ENCODE data around the gene TRMT13. TPM values are rescaled to one million over a fixed set of nuclear protein-coding genes. Genes with fewer than 3 reads are reported as not detected.

Gene TRMT13
- total and polyA plus RNA-seq, 2 of the 13 experiments (the other 11 are each of a cell fraction or from before 2014, with no cell fraction given), result 10.0 to 12.4 TPM

- Histone ChIP-seq H3K27ac (ENCODE audit: extremely low read length, insufficient read depth, low read length) (no peak overlapping the region), H3K4me3 (replicated peaks in 1 of 3; ENCODE audit: insufficient read depth in 1 of 3, low read depth in 2 of 3, low read length in 3 of 3) (no peak overlapping the region), H3K9me3 (ENCODE audit: low read length) (no peaks in the 10 kb centered on the region), H3K4me1 (ENCODE audit: insufficient read depth, low read length) (no peaks in the 10 kb centered on the region), H2AFZ (ENCODE audit: low read length) (no peak overlapping the region), H3K27me3 (ENCODE audit: control insufficient read depth in 1 of 2, insufficient read depth in 2 of 2, low read length in 2 of 2) (no peaks in the 10 kb centered on the region), H3K79me2 (ENCODE audit: insufficient read depth, low read length) (no peaks in the 10 kb centered on the region), H3K9ac (ENCODE audit: insufficient read depth, low read depth, low read length) (no peak overlapping the region), H3K4me2 (ENCODE audit: low read depth, low read length) (no peak overlapping the region), H4K20me1 (ENCODE audit: insufficient read depth, low read length) (no peaks in the 10 kb centered on the region), H3K36me3 (replicated peaks in 1 of 2; ENCODE audit: control insufficient read depth in 1 of 2, insufficient read depth in 2 of 2, low read length in 2 of 2) (no peaks in the 10 kb centered on the region; a peak in 1 of 5 replicates)
- DNase-seq (ENCODE audit: low spot score), result no peak
- 89% methylated on average over 4 of the region's 4 CpGs for WGBS (ENCODE audit: low lambda C conversion rate)
- in situ Hi-C loops (cut with HindIII; ENCODE audit: extremely low pct_ligation_motif_present, low pct_unique_long_range_greater_than_20kb), result no loop called here
- intact Hi-C loops (cut with micrococcal nuclease; ENCODE audit: unreplicated experiment), result no loop called here
- ATAC-seq, result no peak
- ChIA-PET POLR2A (no interaction called here), CTCF (ENCODE audit: low intra/inter-chr PET ratio, low total read pairs) (no interaction called here)
- BruUV-seq (replicated peaks), result no TSS peak
- no peak for FAIRE-seq
- TF ChIP-seq NONO (IDR thresholded peaks at IDR 0.05) (no peak), NONO (CRISPR knock-in tag; conservative IDR thresholded peaks at IDR 0.05) (no peak), ZNF644 (CRISPR knock-in tag; IDR thresholded peaks at IDR 0.05; ENCODE audit: low read depth) (no peak), ZNF224 (CRISPR knock-in tag; IDR thresholded peaks at IDR 0.05) (no peak), ZNF543 (CRISPR knock-in tag; IDR thresholded peaks at IDR 0.05) (no peak), ZNF547 (CRISPR knock-in tag; IDR thresholded peaks at IDR 0.05) (no peak), ZNF589 (CRISPR knock-in tag; conservative IDR thresholded peaks at IDR 0.05) (no peak)
- TF ChIP-seq, protein P1, sequence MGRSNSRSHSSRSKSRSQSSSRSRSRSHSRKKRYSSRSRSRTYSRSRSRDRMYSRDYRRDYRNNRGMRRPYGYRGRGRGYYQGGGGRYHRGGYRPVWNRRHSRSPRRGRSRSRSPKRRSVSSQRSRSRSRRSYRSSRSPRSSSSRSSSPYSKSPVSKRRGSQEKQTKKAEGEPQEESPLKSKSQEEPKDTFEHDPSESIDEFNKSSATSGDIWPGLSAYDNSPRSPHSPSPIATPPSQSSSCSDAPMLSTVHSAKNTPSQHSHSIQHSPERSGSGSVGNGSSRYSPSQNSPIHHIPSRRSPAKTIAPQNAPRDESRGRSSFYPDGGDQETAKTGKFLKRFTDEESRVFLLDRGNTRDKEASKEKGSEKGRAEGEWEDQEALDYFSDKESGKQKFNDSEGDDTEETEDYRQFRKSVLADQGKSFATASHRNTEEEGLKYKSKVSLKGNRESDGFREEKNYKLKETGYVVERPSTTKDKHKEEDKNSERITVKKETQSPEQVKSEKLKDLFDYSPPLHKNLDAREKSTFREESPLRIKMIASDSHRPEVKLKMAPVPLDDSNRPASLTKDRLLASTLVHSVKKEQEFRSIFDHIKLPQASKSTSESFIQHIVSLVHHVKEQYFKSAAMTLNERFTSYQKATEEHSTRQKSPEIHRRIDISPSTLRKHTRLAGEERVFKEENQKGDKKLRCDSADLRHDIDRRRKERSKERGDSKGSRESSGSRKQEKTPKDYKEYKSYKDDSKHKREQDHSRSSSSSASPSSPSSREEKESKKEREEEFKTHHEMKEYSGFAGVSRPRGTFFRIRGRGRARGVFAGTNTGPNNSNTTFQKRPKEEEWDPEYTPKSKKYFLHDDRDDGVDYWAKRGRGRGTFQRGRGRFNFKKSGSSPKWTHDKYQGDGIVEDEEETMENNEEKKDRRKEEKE (IDR thresholded peaks at IDR 0.05), result no peak
- TF ChIP-seq, protein P2, sequence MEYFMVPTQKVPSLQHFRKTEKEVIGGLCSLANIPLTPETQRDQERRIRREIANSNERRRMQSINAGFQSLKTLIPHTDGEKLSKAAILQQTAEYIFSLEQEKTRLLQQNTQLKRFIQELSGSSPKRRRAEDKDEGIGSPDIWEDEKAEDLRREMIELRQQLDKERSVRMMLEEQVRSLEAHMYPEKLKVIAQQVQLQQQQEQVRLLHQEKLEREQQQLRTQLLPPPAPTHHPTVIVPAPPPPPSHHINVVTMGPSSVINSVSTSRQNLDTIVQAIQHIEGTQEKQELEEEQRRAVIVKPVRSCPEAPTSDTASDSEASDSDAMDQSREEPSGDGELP (IDR thresholded peaks at IDR 0.05; ENCODE audit: borderline replicate concordance, low read depth), result no peak
- TF ChIP-seq, protein P3, sequence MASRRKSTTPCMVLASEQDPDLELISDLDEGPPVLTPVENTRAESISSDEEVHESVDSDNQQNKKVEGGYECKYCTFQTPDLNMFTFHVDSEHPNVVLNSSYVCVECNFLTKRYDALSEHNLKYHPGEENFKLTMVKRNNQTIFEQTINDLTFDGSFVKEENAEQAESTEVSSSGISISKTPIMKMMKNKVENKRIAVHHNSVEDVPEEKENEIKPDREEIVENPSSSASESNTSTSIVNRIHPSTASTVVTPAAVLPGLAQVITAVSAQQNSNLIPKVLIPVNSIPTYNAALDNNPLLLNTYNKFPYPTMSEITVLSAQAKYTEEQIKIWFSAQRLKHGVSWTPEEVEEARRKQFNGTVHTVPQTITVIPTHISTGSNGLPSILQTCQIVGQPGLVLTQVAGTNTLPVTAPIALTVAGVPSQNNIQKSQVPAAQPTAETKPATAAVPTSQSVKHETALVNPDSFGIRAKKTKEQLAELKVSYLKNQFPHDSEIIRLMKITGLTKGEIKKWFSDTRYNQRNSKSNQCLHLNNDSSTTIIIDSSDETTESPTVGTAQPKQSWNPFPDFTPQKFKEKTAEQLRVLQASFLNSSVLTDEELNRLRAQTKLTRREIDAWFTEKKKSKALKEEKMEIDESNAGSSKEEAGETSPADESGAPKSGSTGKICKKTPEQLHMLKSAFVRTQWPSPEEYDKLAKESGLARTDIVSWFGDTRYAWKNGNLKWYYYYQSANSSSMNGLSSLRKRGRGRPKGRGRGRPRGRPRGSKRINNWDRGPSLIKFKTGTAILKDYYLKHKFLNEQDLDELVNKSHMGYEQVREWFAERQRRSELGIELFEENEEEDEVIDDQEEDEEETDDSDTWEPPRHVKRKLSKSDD (CRISPR knock-in tag; IDR thresholded peaks at IDR 0.05; ENCODE audit: low read depth), result no peak
These were observed 19.3 kb downstream of the TRMT13 start for GRCh38 chr1:100152271-100152670.

All from HepG2 (cell line).